Esophagus muscularis mucosa (tissue), 4 donors: ENCODE measurements around the gene SMARCAD1. TPM values are rescaled to one million over a fixed set of nuclear protein-coding genes. Genes with fewer than 3 reads are reported as not detected.
A peak's percentile ranks its signal among the peaks of the same experiment; 100 is the strongest.

ENCODE experiments used
- DNase-seq: peaks from one replicate; pipeline ENCODE4 v3.0.0-alpha.2; 2017; ENCODE audit errors: extremely low spot score
- H3K27ac ChIP-seq, 4 donors: fragments of 200-600 bp; sonication (generic); replicated peaks in 1 of 4; 1 replicate in 3 of 4; 2 replicates in 1 of 4; pipeline ENCODE4 v1.5.1; 2016 to 2019; ENCODE audit warnings: mild to moderate bottlenecking in 1 of 4
- H3K27me3 ChIP-seq, 4 donors: fragments of 200-600 bp; sonication (generic); one replicate each; pipeline versions ENCODE4 v1.5.1 to v1.6.0; 2016 to 2019
- H3K36me3 ChIP-seq, 4 donors: fragments of 200-600 bp; sonication (generic); one replicate each; pipeline ENCODE4 v1.5.1; 2016 to 2019
- H3K4me1 ChIP-seq, 4 donors: fragments of 200-600 bp; sonication (generic); one replicate each; pipeline ENCODE4 v1.5.1; 2016 to 2019
- H3K4me3 ChIP-seq, 4 donors: fragments of 200-600 bp; sonication (generic); 1 replicate in 2 of 4; 2 replicates in 2 of 4; pipeline ENCODE4 v1.5.1; 2016 to 2019; ENCODE audit warnings: mild to moderate bottlenecking in 4 of 4, moderate library complexity in 1 of 4
- H3K9me3 ChIP-seq, 4 donors: fragments of 200-600 bp; sonication (generic); 1 replicate in 3 of 4; 2 replicates in 1 of 4; pipeline ENCODE4 v1.5.1; 2016 to 2019
- EP300 ChIP-seq: sonication (generic); formaldehyde crosslinking; IDR thresholded peaks from one replicate; pipeline ENCODE4 v1.6.1; 2017; ENCODE audit warnings: antibody characterized with exemption
- POLR2A ChIP-seq: fragments of 450-650 bp; IDR thresholded peaks from one replicate; pipeline ENCODE4 v1.6.1; 2017; ENCODE audit warnings: antibody characterized with exemption, moderate library complexity, mild to moderate bottlenecking, low read depth
- POLR2AphosphoS5 ChIP-seq, 2 donors: sonication (generic); formaldehyde crosslinking; IDR thresholded peaks; one replicate each; pipeline ENCODE4 v1.6.1; 2017; ENCODE audit warnings: antibody characterized with exemption in 2 of 2
- WGBS: methylation state at CpG from one replicate; pipeline ENCODE4 v1.1.5; 2018; 5-methylcytosine and 5-hydroxymethylcytosine counted together
- intact Hi-C: fragments of 100-400 bp; cut with DNase I; formaldehyde crosslinking; loops from one replicate; pipeline ENCODE4 v1.15.1; 2023
- total RNA-seq, 4 donors: library from RNA; depleted of rRNA; stranded (reverse); fragments of >200 nt; gene quantifications; one replicate each; pipeline versions ENCODE4 v1.1.0 to v1.2.1, GENCODE V29; 2016
- TF ChIP-seq, protein P1 (sequence below), 3 experiments: fragments of 200-600 bp in 2 of 3; fragments of 450-650 bp in 1 of 3; sonication (generic) in 2 of 3; IDR thresholded peaks; one replicate each; pipeline ENCODE4 v1.5.1; 2017 to 2019; ENCODE audit warnings: antibody characterized with exemption in 3 of 3, mild to moderate bottlenecking in 2 of 3, moderate library complexity in 1 of 3

The SMARCAD1 gene
- total RNA-seq, 4 donors from 2014 or later: 12.3 to 19.1 (median 14.5) TPM

DNA sequence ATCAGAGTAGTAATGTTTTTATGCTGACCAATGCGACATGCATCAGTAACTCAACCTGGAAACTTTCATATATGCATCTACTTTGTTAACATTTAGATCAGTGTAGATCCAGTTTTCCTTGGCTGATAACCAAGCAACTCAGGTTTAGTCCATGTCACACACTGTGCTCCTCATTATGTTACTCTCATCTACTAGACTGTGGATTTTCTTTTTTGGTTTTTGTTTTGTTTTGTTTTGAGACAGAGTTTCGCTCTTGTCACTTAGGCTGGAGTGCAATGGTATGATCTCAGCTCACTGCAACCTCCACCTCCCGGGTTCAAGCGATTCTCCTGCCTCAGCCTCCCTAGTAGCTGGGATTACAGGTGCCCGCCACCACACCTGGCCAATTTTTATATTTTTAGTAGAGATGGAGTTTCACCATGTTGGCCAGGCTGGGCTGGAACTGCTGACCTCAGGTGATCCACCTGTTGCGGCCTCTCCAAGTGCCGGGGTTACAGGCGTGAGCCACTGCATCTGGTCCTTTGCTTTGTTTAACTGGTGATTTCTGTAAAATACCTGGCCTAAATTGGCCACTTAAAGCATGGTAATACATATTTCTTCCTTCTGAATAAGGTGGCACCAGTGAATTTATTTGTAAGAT lies 48.6 kb downstream of the SMARCAD1 start:
- no peaks in the 10 kb centered on the region for H3K27me3 ChIP-seq
- no peak overlapping the region for H3K4me3 ChIP-seq
- intact Hi-C loops: no loop called here
- H3K27ac ChIP-seq: no peak overlapping the region
- TF ChIP-seq POLR2AphosphoS5 (IDR thresholded peaks at IDR 0.05): no peak
- no peaks in the 10 kb centered on the region for H3K4me1 ChIP-seq
- H3K9me3 ChIP-seq: no peaks in the 10 kb centered on the region
- no peak for DNase-seq
- WGBS: 96% methylated on average over 8 of the region's 8 CpGs
- peaks cover 12 to 54% (median 23%) of the 10 kb centered on the region in 4 donors for H3K36me3 ChIP-seq

DNA sequence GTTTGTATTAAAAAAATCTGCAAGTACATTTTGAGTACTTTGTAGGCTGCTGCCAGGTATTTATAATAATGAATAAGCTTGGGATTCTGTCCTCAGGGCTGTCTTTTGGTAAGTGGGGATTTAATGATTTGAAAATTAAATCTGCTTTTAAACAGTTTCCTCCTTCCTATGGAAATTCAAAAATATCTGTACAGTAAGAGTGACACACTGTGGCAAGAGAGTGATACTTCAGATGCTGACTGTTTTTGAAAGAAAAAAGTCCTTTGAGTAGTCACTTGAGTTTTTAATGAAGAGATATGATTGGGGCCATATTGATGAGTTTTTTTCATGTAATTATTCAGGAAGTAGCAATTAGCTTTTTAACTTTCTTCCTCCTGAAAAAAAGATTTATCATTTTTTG lies 49.2 kb downstream of the SMARCAD1 start:
- no peak for DNase-seq
- intact Hi-C loops: no loop called here
- no peak overlapping the region for H3K27ac ChIP-seq
- peaks cover 11 to 53% (median 22%) of the 10 kb centered on the region in 4 donors for H3K36me3 ChIP-seq
- TF ChIP-seq, protein P1, sequence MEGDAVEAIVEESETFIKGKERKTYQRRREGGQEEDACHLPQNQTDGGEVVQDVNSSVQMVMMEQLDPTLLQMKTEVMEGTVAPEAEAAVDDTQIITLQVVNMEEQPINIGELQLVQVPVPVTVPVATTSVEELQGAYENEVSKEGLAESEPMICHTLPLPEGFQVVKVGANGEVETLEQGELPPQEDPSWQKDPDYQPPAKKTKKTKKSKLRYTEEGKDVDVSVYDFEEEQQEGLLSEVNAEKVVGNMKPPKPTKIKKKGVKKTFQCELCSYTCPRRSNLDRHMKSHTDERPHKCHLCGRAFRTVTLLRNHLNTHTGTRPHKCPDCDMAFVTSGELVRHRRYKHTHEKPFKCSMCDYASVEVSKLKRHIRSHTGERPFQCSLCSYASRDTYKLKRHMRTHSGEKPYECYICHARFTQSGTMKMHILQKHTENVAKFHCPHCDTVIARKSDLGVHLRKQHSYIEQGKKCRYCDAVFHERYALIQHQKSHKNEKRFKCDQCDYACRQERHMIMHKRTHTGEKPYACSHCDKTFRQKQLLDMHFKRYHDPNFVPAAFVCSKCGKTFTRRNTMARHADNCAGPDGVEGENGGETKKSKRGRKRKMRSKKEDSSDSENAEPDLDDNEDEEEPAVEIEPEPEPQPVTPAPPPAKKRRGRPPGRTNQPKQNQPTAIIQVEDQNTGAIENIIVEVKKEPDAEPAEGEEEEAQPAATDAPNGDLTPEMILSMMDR (IDR thresholded peaks at IDR 0.05): peak in 2 of 3 experiments; percentile 27 to 29
- TF ChIP-seq POLR2A: no peak
- no peak overlapping the region for H3K4me3 ChIP-seq
- no peaks in the 10 kb centered on the region for H3K9me3 ChIP-seq
- H3K4me1 ChIP-seq: no peaks in the 10 kb centered on the region
- H3K27me3 ChIP-seq: no peaks in the 10 kb centered on the region

DNA sequence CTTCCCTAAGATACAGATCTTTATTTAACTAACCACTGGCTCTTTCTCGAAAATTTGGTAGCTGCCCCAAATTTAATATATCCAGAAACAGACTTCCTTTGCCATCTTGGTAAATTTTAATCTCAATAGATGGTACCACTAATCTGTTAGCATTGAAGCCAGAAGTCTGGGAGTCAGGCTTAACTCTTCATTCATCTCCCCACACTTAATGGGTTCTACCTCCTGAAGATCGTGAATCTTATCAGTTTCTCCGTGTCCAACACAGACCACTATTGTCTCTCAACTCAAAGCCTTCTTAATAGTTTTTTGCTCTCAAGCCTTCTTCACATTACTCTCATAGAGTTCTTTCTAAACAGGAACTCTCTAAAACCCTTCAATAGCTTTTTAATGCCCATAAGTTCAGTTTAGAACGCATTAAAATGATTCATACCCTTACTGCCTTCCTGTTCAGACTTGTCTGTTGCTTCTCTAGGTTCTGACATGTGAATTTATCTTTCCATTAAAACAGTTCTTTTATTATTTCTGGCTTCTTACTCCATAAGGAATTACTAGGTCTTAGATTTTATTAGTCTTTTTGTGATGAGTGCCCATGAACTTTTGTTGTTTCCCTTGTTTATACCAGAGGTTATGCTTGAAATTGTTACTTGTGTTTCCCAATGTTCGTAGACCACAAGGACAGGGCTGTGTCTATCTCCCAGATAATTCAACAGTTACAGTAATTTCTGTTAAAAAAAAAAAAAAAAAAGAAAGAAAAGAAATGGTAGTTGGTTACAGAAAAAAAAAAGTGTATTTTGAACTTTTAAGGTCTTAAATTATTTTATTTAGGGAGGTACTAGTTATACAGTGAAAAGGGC lies 54.7 kb downstream of the SMARCAD1 start:
- no peak for DNase-seq
- intact Hi-C loops: no loop called here
- WGBS: 95% methylated on average over 5 of the region's 5 CpGs
- no peak overlapping the region for H3K4me3 ChIP-seq
- H3K4me1 ChIP-seq: no peaks in the 10 kb centered on the region
- no peak overlapping the region for H3K27ac ChIP-seq
- no peaks in the 10 kb centered on the region for H3K27me3 ChIP-seq
- H3K36me3 ChIP-seq: peaks cover 0 to 39% (median 12%) of the 10 kb centered on the region in 4 donors
- TF ChIP-seq, protein P1 (IDR thresholded peaks at IDR 0.05): no peak
- TF ChIP-seq EP300 (no peak), POLR2AphosphoS5 (IDR thresholded peaks at IDR 0.05) (no peak), POLR2A (no peak)
- no peaks in the 10 kb centered on the region for H3K9me3 ChIP-seq

DNA sequence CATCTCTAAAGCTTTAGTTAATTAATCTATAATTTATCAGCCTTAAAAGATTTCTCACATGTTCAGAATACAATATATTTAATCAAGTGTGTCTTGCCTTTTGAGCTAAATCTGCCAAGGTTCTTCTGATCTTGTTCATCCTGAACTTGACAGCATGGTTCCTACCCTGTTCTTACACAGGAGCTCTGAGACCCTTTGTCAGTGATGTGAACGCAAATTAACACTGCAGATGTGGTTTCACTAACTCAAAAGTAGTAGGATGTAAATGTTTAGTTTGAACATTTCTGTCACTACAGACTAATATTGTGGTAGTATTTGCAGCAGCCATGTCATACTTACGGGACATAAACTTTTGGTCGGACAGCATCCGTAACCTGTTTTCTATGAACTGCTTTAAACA lies 59.4 kb downstream of the SMARCAD1 start:
- H3K27ac ChIP-seq: no peak overlapping the region
- no peak for DNase-seq
- H3K36me3 ChIP-seq: peaks cover 0 to 36% (median 20%) of the 10 kb centered on the region in 4 donors
- no peak for TF ChIP-seq POLR2AphosphoS5 (IDR thresholded peaks at IDR 0.05)
- TF ChIP-seq POLR2A: no peak
- TF ChIP-seq, protein P1 (IDR thresholded peaks at IDR 0.05): no peak
- TF ChIP-seq EP300: no peak
- no peaks in the 10 kb centered on the region for H3K27me3 ChIP-seq
- no peaks in the 10 kb centered on the region for H3K9me3 ChIP-seq
- 96% methylated on average over 4 of the region's 4 CpGs for WGBS
- intact Hi-C loops: no loop called here
- no peaks in the 10 kb centered on the region for H3K4me1 ChIP-seq
- H3K4me3 ChIP-seq: no peak overlapping the region

DNA sequence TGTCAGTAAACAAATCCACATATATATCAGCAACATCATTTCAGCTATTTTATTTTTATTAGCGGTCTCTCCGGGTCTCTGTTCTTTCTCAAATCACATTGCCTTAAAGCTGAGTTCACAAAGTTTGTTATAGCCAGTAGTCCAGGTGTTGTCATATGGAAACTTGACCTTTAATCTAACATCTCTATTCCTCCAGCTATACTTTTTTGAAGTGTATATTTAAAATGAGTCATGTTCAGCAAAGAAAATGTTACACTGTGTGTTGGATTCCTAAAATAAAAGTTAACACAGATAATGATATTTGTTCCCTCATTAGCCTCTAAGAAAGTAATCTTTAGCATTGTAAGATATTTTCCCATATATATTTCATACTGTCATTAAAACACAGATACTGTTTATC lies 63.6 kb downstream of the SMARCAD1 start:
- H3K9me3 ChIP-seq: no peaks in the 10 kb centered on the region
- H3K4me1 ChIP-seq: no peaks in the 10 kb centered on the region
- H3K36me3 ChIP-seq: peaks cover 14 to 70% (median 43%) of the 10 kb centered on the region in 4 donors
- no peak overlapping the region for H3K4me3 ChIP-seq
- H3K27ac ChIP-seq: no peak overlapping the region
- no peaks in the 10 kb centered on the region for H3K27me3 ChIP-seq
- DNase-seq: no peak
- intact Hi-C loops: no loop called here
- no peak for TF ChIP-seq POLR2A
- TF ChIP-seq, protein P1 (IDR thresholded peaks at IDR 0.05): no peak
- TF ChIP-seq POLR2AphosphoS5 (IDR thresholded peaks at IDR 0.05): no peak
- no peak for TF ChIP-seq EP300
- 71% methylated on average over 2 of the region's 2 CpGs for WGBS
